ENCODE measurements around the gene OR5A2. TPM values are rescaled to one million over a fixed set of nuclear protein-coding genes. Genes with fewer than 3 reads are reported as not detected.

The OR5A2 gene
- total RNA-seq, 4 donors from 2014 or later: not detected

DNA sequence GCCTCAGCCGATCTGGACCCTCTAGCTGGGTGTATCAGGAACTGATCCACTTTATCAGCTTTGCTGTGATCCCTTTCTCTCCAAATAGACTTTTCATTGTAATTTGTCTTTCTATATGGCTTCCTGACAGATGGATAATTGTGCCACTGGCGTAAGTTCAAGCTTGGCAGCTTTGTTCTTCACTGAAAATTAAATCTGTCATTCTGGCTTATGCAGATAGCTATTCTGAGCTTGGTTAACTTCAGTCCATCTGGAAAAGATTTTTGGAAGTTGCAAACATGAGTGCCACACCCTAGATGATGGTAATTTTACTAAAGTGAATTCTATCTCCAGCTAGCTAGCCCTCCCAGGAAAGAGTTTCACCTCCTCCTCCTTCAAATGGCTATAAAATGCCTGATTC, 8.1 kb downstream of the OR5A2 start:
- TF ChIP-seq, protein P1, sequence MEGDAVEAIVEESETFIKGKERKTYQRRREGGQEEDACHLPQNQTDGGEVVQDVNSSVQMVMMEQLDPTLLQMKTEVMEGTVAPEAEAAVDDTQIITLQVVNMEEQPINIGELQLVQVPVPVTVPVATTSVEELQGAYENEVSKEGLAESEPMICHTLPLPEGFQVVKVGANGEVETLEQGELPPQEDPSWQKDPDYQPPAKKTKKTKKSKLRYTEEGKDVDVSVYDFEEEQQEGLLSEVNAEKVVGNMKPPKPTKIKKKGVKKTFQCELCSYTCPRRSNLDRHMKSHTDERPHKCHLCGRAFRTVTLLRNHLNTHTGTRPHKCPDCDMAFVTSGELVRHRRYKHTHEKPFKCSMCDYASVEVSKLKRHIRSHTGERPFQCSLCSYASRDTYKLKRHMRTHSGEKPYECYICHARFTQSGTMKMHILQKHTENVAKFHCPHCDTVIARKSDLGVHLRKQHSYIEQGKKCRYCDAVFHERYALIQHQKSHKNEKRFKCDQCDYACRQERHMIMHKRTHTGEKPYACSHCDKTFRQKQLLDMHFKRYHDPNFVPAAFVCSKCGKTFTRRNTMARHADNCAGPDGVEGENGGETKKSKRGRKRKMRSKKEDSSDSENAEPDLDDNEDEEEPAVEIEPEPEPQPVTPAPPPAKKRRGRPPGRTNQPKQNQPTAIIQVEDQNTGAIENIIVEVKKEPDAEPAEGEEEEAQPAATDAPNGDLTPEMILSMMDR (IDR thresholded peaks at IDR 0.05): no peak
- DNase-seq (ENCODE audit: low spot score) (no peak), ATAC-seq (ENCODE audit: low FRiP score) (no peak)

DNA sequence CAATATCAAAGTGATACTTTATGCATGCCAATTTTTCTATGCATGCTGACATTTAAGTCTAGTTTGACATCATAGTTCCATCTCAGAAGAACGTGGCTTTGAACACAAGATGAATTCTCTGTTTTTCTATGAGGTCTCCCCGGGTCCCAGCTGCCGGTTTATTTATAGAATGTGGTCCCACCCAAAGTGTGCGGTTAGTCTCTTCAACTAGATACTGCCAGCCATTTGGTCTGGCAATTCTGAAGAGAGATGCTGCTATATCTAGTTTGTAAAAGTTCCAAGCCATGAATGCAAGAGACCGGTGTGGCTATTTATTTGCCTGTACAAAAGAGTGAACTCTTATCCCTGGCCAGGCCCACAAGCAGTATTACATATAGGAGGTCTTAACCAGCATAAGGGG, 9.2 kb downstream of the OR5A2 start:
- ATAC-seq (ENCODE audit: low FRiP score) (no peak), DNase-seq (ENCODE audit: low spot score) (no peak)
- TF ChIP-seq, protein P1 (IDR thresholded peaks at IDR 0.05): no peak

DNA sequence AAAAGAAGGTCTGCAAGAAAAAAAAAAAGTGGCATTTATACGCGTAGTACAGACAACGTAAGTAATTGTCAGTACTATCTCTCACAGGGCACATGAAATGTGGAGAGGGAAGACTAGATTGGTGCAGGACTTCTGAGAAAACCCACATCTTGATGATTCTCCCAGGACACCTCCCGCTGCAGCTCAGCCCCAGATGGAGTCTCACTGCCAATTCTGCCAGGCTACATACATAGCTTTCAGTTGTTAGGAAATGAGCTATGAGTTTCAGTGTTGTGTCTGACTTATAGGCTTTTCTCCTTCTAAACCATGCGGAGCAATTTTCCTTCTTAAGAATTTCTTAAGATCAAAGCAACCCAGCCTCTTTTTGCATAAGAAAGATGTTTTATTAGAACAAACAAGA, 9.6 kb downstream of the OR5A2 start:
- no peak for ATAC-seq (ENCODE audit: low FRiP score)
- TF ChIP-seq, protein P1 (IDR thresholded peaks at IDR 0.05): no peak
- no peak for DNase-seq (ENCODE audit: low spot score)

DNA sequence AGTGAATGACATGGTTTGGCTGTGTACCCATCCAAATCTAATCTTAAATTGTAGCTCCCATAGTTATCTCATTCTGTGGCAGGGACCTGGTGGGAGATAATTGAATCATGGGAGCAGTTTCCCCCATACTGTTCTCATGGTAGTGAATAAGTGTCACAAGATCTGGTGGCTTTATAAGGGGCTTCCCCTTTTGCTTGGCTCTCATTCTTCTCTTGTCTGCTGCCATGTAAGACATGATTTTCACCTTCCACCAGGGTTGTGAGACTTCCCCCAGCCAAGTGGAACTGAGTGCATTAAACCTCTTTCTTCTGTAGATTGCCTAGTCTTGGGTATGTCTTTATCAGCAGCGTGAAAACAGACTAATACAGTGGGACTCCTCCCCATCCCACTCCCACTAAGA, 11.1 kb downstream of the OR5A2 start:
- TF ChIP-seq, protein P1 (IDR thresholded peaks at IDR 0.05): no peak
- DNase-seq (ENCODE audit: low spot score): no peak
- ATAC-seq (ENCODE audit: low FRiP score): no peak

GRCh38 chr11:59413646-59414045, 12.6 kb downstream of the OR5A2 start:
- ATAC-seq (ENCODE audit: low FRiP score): no peak
- no peak for DNase-seq (ENCODE audit: low spot score)
- TF ChIP-seq, protein P1 (IDR thresholded peaks at IDR 0.05): no peak

GRCh38 chr11:59403546-59403945, 22.7 kb downstream of the OR5A2 start:
- no peak for ATAC-seq (ENCODE audit: low FRiP score)
- TF ChIP-seq, protein P1 (IDR thresholded peaks at IDR 0.05): no peak

GRCh38 chr11:59401262-59401552, 25.0 kb downstream of the OR5A2 start:
- TF ChIP-seq, protein P1 (IDR thresholded peaks at IDR 0.05): no peak
- DNase-seq (ENCODE audit: low spot score) (no peak), ATAC-seq (ENCODE audit: low FRiP score) (no peak)

More at GRCh38 chr11:59403546-59403945, 22.7 kb downstream of the OR5A2 start:
- no peak for DNase-seq (ENCODE audit: low spot score)

Measured in omental fat pad (tissue), 4 donors.